ENCODE measurements around the gene SOWAHD. TPM values are rescaled to one million over a fixed set of nuclear protein-coding genes. Genes with fewer than 3 reads are reported as not detected.

The SOWAHD gene
- total RNA-seq, 1 donor from 2014 or later, result 0.54 TPM

GRCh38 chrX:119775517-119776238, 17.3 kb downstream of the SOWAHD start:
- Histone ChIP-seq H3K27me3 (ENCODE audit: insufficient read depth, low read length) (no peaks in the 10 kb centered on the region), H3K4me2 (ENCODE audit: low read length) (no peak overlapping the region), H3K9me3 (ENCODE audit: insufficient read depth, low read depth, low read length) (no peaks in the 10 kb centered on the region), H3K4me1 (ENCODE audit: insufficient read depth, low read length) (no peaks in the 10 kb centered on the region), H3K9ac (ENCODE audit: low read length) (no peak overlapping the region), H3K27ac (ENCODE audit: low read depth, low read length) (no peak overlapping the region), H3K79me2 (ENCODE audit: insufficient read depth, low read length) (no peaks in the 10 kb centered on the region), H2AFZ (ENCODE audit: low read depth, low read length) (no peak overlapping the region), H3K4me3 (ENCODE audit: insufficient read depth, low read depth, low read length) (no peak overlapping the region), H3K36me3 (ENCODE audit: insufficient read depth, low read length) (no peaks in the 10 kb centered on the region), H4K20me1 (ENCODE audit: insufficient read depth, low read length) (no peaks in the 10 kb centered on the region)
- FAIRE-seq (no peak), DNase-seq (ENCODE audit: low read depth) (no peak)
- no peak overlapping the region for H3K4me3 Mint-ChIP-seq (ENCODE audit: unreplicated experiment)
- H3K9me3 Mint-ChIP-seq (ENCODE audit: unreplicated experiment), result no peaks in the 10 kb centered on the region
- no peaks in the 10 kb centered on the region for H3K27me3 Mint-ChIP-seq (ENCODE audit: low read depth, unreplicated experiment)
- TF ChIP-seq CTCF (IDR thresholded peaks at IDR 0.05; ENCODE audit: insufficient read depth, low read depth, low read length) (no peak), EZH2 (IDR thresholded peaks at IDR 0.05; ENCODE audit: insufficient read depth, low read length) (no peak)
- H3K36me3 Mint-ChIP-seq (ENCODE audit: low read depth, unreplicated experiment), result peaks cover 5% of the 10 kb centered on the region
- no peak overlapping the region for H3K27ac Mint-ChIP-seq (ENCODE audit: unreplicated experiment)
- no peaks in the 10 kb centered on the region for H3K4me1 Mint-ChIP-seq (ENCODE audit: low read depth, unreplicated experiment)

- H3K4me1 ChIP-seq (ENCODE audit: insufficient read depth, low read length), result no peaks in the 10 kb centered on the region
- Mint-ChIP-seq H3K9me3 (ENCODE audit: unreplicated experiment) (no peaks in the 10 kb centered on the region), H3K4me1 (ENCODE audit: low read depth, unreplicated experiment) (no peaks in the 10 kb centered on the region), H3K27ac (ENCODE audit: unreplicated experiment) (no peak overlapping the region), H3K4me3 (ENCODE audit: unreplicated experiment) (no peak overlapping the region), H3K27me3 (ENCODE audit: low read depth, unreplicated experiment) (no peaks in the 10 kb centered on the region), H3K36me3 (ENCODE audit: low read depth, unreplicated experiment) (no peaks in the 10 kb centered on the region)
- H3K4me3 ChIP-seq (ENCODE audit: insufficient read depth, low read depth, low read length), result no peak overlapping the region
- no peaks in the 10 kb centered on the region for H3K9me3 ChIP-seq (ENCODE audit: insufficient read depth, low read depth, low read length)
- peaks cover 7% of the 10 kb centered on the region for H3K79me2 ChIP-seq (ENCODE audit: insufficient read depth, low read length)
- peaks cover 17% of the 10 kb centered on the region for H4K20me1 ChIP-seq (ENCODE audit: insufficient read depth, low read length)
- no peak overlapping the region for H3K9ac ChIP-seq (ENCODE audit: low read length)
- FAIRE-seq, result no peak
- no peak overlapping the region for H3K4me2 ChIP-seq (ENCODE audit: low read length)
- no peak for DNase-seq (ENCODE audit: low read depth)
- H3K36me3 ChIP-seq (ENCODE audit: insufficient read depth, low read length), result no peaks in the 10 kb centered on the region
- TF ChIP-seq EZH2 (IDR thresholded peaks at IDR 0.05; ENCODE audit: insufficient read depth, low read length), result no peak
- no peak for TF ChIP-seq CTCF (IDR thresholded peaks at IDR 0.05; ENCODE audit: insufficient read depth, low read depth, low read length)
- H2AFZ ChIP-seq (ENCODE audit: low read depth, low read length), result no peak overlapping the region
- H3K27ac ChIP-seq (ENCODE audit: low read depth, low read length), result no peak overlapping the region
- H3K27me3 ChIP-seq (ENCODE audit: insufficient read depth, low read length), result no peaks in the 10 kb centered on the region
These were observed 20.4 kb downstream of the SOWAHD start for GRCh38 chrX:119778829-119779228.

- no peak overlapping the region for H3K4me3 ChIP-seq (ENCODE audit: insufficient read depth, low read depth, low read length)
- no peak overlapping the region for H3K4me3 Mint-ChIP-seq (ENCODE audit: unreplicated experiment)
These were observed 24.6 kb downstream of the SOWAHD start for GRCh38 chrX:119783026-119783425.

More at GRCh38 chrX:119783026-119783425, 24.6 kb downstream of the SOWAHD start:
- Histone ChIP-seq H2AFZ (ENCODE audit: low read depth, low read length) (no peak overlapping the region), H3K79me2 (ENCODE audit: insufficient read depth, low read length) (peaks cover 38% of the 10 kb centered on the region), H3K9ac (ENCODE audit: low read length) (no peak overlapping the region), H3K36me3 (ENCODE audit: insufficient read depth, low read length) (peaks cover 17% of the 10 kb centered on the region), H3K4me1 (ENCODE audit: insufficient read depth, low read length) (no peaks in the 10 kb centered on the region), H4K20me1 (ENCODE audit: insufficient read depth, low read length) (peaks cover 51% of the 10 kb centered on the region), H3K27ac (ENCODE audit: low read depth, low read length) (no peak overlapping the region), H3K9me3 (ENCODE audit: insufficient read depth, low read depth, low read length) (no peaks in the 10 kb centered on the region), H3K27me3 (ENCODE audit: insufficient read depth, low read length) (no peaks in the 10 kb centered on the region), H3K4me2 (ENCODE audit: low read length) (no peak overlapping the region)
- Mint-ChIP-seq H3K9me3 (ENCODE audit: unreplicated experiment) (no peaks in the 10 kb centered on the region), H3K36me3 (ENCODE audit: low read depth, unreplicated experiment) (peaks cover 3% of the 10 kb centered on the region), H3K27ac (ENCODE audit: unreplicated experiment) (no peak overlapping the region), H3K27me3 (ENCODE audit: low read depth, unreplicated experiment) (no peaks in the 10 kb centered on the region), H3K4me1 (ENCODE audit: low read depth, unreplicated experiment) (peaks cover 3% of the 10 kb centered on the region)
- no peak for FAIRE-seq
- no peak for TF ChIP-seq EZH2 (IDR thresholded peaks at IDR 0.05; ENCODE audit: insufficient read depth, low read length)
- no peak for TF ChIP-seq CTCF (IDR thresholded peaks at IDR 0.05; ENCODE audit: insufficient read depth, low read depth, low read length)
- no peak for DNase-seq (ENCODE audit: low read depth)

All from astrocyte (in vitro differentiated cells and primary cell).